ENCODE measurements around the gene C11orf97.

GRCh38 chr11:94501522-94501921 is 10.7 kb upstream of the C11orf97 start:
- TF ChIP-seq POLR2A (IDR thresholded peaks at IDR 0.05) = no peak
- no peak for TF ChIP-seq CTCF (IDR thresholded peaks at IDR 0.05)

Measured in stomach (tissue), 4 donors.